ENCODE measurements around the gene PVALB.

Gene PVALB

DNA sequence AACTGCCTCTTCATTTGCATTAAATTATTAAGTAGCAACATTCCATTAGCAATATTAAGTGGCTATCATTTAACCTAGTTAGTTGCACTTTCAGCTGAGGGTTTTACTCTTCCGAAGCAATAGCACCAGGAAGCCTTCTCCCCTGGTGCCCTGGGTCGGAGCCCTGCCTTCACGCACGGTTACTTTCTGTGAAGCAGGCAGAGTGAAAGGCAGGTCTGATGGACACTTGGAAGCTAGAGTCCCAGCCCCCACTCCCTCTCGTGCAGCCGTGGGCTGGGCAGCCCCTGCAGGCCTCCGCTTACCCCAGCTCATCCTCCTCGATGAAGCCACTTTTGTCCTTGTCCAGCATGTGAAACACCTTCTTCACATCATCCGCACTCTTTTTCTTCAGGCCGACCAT, 2.0 kb downstream of the PVALB start:
- in situ Hi-C loops (cut with MboI; ENCODE audit: low sequenced_read_pairs) = no loop called here

DNA sequence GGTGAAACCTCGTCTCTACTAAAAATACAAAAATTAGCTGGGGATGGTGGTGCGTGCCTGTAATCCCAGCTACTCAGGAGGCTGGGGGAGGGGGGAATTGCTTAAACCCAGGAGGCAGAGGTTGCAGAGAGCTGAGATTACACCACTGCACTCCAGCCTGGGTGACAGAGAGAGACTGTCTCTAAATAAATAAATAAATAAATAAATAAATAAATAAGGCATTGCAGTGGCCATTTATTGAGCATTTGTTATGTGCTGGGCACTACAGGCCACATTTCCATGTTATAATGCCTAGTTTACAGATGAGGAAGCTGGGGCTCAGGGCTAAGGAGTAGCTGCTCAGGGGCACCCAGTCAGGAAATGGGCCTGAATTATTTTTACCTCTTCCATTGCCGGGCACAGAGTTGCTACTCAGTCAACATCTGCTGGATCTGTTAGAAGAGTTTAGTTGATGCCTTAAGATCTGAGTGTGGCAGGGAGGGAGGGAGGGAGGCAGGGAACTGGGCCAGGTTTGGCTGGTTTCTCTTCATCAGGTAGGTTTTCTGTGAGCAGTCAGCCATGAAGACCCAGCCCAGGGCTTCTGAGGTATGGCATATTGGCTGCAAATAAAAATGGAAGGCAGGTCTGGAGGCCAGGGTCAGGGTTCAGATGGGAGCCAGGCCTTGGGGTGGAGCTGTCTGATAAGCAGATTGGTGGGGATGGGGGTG, 5.6 kb downstream of the PVALB start:
- in situ Hi-C loops (cut with MboI; ENCODE audit: low sequenced_read_pairs) = no loop called here

DNA sequence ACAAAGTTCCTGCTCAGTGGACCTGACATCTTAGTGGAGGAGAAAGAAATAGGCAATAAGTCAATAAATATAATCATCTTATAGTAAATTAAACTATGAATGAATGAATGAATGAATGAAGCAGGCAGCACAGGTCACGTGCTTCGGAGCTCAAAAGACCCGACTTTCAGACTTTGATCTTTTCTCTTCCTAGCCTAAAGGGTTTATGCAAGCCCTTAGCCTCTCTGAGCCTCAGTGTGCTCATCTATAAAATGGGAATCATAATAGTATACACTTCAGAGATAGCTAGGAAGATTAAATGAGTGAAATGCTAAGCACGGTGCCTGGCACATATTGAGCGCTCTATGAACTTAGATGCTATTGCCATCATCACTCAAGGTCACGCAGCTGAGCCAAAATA, 7.5 kb downstream of the PVALB start:
- in situ Hi-C loops (cut with MboI; ENCODE audit: low sequenced_read_pairs) = no loop called here

DNA sequence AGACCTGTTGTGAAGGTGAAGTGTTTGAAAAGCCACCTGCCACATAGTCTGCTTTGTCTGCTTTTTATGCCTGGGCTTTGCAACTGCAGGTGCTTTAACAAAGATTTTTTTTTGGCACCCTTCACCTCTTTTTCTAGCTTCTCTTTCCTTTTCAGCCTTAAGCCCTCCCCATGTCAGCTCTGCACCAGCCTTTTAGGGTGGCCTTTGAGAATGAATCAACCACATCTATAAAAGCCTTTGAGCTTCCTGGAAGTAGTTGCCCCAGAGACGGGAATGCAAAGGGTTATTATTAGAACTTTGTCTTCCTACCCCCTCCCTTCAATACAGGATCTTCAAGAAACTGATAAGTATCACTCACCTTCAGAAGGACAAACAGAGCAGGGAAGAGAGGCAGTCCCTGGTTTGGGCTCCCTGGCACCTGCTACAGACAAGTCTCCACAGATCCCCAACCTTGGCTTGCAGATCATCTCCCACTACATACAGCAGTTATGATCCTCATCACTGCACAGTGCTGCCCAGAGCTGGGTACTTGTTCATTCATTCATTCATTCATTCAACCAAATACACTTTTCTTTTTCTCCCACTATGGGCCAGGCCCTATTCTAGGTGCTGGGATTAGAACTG, 8.0 kb downstream of the PVALB start:
- in situ Hi-C loops (cut with MboI; ENCODE audit: low sequenced_read_pairs) = no loop called here

DNA sequence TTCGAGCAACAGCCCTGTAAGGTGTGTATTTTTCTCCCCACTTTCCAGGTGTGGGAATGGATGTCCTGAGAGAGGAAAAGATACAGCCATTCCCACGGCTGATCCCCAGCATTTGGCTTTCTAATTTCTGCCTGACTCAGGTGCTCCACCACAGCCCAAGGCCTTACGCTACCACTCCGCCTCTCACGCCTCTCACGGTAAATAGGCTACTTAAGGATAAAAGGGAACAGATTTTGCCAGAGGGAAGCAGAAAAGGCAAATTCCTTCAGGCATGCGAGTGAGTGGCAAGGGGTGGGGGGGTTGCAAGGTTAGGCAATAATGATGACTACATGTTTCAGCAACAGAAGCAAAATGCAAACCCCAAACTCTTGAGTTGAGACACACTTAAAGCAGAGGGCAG, 9.2 kb downstream of the PVALB start:
- in situ Hi-C loops (cut with MboI; ENCODE audit: low sequenced_read_pairs) = no loop called here

DNA sequence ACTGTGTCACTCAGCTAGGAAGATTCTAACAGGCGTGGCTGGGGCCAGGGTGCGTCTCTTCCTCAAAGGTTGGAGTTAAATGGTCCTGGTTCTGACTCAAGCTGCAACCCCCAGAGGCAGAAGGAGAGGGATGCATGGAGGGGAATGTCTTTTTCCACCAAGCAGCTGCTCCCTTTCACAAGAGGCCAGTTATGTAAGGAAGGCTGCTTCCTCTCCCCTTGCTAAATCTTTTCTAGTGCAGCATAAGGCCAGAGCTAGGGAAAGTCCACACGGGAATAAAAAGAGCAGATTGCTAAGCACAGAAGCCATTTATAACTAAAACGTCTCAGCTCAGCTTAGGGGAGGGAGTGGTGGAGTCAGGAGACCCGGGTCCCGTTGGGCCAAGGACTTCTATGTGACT, 10.0 kb downstream of the PVALB start:
- in situ Hi-C loops (cut with MboI; ENCODE audit: low sequenced_read_pairs) = no loop called here

DNA sequence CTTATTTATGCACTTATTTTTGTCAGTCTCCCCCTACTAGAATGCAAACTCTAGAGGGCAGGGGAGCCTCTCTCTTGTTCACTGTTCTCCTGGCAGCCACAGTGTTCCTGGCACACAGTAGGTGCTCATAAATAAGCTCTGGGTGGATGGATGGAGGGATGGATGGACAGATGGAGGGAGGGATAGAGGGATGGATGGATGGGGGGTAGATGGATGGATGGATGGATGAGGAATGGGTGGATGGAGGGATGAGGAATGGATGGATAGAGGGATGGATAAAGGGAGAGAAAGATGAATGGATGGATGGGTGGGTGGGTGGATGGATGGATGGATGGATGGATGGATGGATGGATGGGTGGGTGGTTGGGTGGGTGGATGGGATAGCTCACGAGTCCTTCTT, 13.5 kb downstream of the PVALB start:
- in situ Hi-C loops (cut with MboI; ENCODE audit: low sequenced_read_pairs) = no loop called here

DNA sequence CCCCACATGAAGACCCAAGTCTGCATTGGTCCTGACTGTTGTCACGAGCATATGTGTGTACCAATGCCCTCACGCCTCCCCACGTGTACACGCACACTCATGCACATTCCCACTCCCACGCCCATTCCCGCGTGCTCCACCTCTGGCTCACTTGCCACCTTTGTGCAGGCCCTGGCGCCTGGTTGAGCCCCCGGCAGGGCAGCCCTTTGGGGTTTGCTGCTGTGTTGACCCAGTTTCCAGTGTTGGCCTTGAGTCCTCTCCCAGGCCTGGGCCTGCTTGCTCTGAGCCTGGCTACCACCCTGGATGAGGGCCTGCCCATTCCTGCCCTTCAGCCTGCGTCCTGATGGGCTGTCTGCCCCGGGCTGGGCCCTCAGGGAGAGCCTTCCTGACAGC, 18.2 kb downstream of the PVALB start:
- in situ Hi-C loops (cut with MboI; ENCODE audit: low sequenced_read_pairs) = no loop called here

DNA sequence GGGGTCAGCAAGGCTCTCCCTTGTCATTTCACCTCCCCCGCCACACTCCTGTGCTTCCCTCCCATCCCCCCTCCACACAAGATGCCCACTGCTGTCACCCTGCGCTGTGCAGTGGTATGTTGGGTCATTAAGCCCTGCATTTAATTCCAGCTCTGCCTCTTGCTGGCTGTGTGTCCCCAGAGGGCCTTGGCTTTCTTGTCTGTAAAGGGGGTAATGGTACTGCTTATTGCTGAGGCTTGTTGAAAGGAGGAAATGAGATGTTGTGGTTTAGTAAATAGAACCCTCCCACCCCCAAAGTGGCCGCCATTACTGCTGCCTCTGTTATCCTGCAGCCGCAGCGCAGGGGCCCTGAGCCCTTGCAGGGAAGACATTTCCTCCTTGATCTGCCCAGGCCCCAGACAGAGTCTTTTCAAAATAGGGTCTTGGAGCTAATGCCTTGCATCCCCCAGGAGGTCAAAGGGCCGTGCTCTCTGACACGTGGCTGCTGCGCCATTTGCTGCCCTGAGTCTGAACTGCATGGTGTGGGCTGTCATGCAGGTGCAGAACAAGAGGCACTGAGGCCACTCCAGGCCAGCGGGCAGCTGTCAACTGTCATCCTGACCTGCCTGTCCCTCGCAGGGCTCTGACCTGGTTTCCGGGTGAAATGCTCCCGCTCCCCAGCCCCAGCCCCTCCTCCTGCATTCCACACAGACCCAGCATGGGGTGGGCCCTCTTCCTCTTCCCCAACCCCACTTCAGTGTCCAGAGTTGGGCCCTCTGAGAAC, 18.7 kb downstream of the PVALB start:
- in situ Hi-C loops (cut with MboI; ENCODE audit: low sequenced_read_pairs) = no loop called here

DNA sequence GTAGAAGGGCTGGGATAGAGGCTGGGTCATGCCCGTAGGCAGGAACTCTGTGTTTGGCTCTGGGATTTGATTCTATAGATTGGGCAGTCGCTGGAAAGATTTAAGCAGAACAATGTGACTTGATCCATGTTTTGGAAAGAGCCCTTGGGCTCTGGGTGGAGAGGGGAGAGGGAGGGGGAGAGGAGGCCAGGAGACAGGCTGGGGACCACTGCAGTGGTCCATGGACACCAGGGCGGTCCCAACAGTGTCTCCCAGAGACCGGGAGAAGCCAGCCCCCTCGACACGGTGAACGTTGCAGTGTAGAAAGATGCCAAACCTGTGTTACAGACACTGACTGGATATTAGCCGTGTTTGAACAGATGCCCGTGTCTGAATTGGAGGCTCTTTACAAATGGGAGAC, 19.5 kb downstream of the PVALB start:
- in situ Hi-C loops (cut with MboI; ENCODE audit: low sequenced_read_pairs) = no loop called here

DNA sequence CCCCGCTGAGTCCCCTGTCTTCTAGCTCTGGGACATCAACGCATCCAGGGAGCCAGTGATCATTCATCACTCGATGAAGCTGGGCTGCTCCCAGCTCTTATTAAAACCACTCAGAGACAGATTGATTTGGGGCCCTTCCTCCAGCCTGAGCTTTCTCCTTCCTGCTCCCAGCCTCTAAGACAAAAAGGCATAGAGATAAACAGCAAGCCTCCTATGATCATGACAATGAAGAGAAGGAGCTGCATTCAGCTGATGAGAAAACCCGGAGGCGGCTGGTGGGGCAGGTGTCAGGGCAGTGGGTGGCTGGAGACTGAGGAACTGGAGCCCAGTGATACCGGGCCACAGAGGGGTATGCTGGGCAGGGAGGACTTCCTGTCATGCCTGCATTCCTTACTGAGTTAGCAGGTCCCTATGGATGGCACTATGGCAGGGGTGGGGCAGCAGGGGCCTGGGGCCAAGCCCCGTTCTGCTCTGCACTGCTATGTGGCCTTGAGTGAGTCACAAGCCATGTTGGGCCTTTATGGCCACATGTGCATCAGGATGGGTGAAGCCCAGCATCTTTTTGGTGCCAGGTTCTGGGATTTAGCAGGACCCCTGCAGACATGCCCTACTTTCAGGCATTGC, 20.2 kb downstream of the PVALB start:
- in situ Hi-C loops (cut with MboI; ENCODE audit: low sequenced_read_pairs) = no loop called here

DNA sequence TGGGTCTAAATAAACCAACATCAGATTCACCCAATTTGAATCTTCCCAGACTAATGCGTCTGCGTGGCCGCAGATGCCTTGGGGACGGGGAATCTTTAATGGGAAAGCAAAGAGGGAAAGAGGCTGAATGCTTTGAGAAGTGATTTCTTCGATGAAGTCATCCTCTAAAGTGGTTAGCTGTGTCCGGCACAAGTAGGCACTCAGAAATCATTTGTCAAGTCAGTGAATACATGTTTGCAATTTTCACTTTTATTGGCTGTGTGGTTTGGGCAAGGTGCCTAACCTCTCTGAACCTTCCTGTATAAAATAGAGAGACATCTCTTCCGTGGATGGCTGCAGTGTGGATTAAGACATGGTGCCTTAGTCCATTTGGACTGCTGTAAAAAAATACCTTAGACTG, 21.2 kb downstream of the PVALB start:
- in situ Hi-C loops (cut with MboI; ENCODE audit: low sequenced_read_pairs) = no loop called here

DNA sequence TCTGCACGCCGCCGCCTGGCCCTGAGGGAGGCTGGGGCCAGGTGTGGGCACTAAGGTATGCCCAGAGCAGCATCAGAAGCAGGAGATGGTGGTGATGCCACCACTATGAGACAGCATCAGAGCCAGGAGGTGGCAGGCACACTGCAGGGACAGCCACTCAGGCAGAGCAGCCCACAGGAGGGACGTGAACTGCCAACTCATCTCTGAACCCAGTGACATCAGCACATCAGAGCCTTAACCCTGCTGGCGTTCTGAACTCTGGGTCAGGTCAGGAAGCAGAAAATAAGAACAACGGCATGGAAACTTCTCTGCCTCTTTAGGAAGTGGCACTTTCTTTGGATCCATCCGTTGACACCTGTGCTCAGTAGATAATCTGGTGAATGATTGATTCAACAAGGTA, 26.2 kb downstream of the PVALB start:
- in situ Hi-C loops (cut with MboI; ENCODE audit: low sequenced_read_pairs) = no loop called here

DNA sequence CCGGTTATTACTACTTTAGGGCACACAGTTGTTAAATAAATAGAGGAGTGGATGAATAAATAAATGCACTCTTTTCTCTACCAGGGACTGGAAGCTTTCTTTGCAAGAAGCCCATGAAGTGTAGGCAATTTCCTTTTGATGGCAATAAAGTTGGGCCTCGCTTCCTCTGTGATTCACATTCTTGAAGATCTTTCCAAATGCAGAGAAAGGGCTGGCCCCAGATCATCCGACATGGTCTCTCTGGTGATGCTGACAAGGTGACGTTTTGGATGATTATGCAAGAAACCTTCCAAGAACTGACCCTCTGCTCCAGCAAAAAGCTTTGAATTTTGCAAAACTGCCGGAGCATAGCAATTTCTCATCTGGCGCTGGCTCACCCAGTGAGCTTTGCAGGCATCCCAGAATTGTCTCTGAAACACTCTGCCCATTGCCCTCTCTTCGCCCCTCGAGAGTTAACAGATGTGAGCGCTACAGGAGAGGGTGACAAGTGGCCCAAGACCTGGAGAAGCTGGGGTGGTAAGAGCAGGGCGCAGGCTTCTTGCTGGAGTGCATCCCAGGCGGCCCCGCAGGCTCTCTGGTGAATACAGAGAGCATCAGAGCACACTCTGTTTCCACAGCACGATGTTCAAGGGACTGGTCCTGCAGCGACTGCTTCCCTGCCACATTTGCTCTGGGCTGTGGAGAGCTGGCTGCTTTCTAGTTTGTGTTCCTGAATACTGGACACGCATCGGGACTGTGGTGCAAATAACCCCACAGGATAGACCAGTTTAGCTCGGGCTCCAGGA, 29.4 kb downstream of the PVALB start:
- in situ Hi-C loops (cut with MboI; ENCODE audit: low sequenced_read_pairs) = loop anchor here (10.0 kb wide), 1 partner anchor 197 kb away; no protein-coding TSS in a partner anchor

DNA sequence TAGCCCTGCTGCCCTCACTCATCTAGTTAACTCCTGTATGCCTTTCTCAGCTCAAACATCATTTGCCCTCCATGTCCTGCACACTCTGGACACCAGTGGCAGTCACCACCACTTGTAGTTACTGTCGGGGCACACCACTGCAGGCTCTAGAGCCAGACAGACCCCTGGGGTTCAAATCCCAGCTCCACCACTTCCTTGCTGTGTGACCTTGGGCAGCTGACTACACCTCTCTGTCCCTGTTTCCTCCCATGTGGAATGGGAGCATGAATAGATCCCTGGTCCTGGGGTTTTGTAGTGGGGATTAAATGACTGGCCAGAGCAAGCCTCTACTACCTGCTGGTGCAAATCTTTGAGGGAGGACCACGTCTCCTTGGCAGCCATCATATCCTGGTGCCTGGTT, 33.1 kb downstream of the PVALB start:
- in situ Hi-C loops (cut with MboI; ENCODE audit: low sequenced_read_pairs) = loop anchor here (10.0 kb wide), 1 partner anchor 201 kb away; no protein-coding TSS in a partner anchor

DNA sequence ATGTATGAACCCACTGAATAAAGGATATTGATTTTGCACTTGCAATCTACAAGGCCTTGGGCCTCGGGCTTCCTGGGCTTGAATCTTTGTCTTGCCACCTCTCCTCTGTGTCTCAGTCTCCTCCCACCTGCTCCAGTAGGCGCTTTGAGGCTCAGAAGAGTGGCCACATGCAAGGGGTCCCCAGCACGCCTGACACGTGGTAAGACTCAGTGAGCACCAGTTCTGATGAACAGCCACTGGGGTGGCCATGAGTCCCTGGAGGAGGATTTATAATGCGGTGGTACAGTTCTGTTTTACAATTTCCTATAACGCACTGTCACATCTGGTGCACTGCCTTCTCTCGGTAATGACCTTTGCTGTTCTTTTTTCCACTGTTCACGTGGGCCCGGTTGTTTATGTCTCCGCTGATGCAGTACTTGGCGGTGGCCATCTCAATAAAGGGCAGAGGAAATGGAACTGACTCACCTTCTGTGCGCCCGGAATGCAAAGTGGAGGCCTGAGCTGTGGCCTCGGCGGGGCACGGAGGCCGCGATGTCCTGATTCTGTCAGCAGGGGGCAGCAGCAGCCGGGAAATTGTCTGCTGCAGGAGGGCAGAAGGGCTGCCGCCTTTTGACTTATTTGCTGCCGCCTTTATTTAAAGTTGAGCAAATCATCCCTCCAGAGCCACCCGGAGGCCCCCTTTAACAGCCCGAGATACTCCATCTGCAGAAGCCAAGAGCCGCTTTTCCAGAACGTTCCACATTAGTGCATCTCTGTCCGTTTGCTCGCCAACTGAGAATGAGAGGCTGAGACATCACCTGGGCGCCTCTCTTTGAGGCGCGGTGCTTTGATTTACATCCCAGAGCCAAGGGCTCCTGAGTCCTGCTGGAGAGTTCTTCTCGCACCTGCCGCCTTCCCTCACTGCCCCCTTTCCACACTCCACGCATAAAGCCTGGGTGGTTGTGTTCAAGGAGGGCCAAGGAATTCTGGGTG, 34.9 kb downstream of the PVALB start:
- in situ Hi-C loops (cut with MboI; ENCODE audit: low sequenced_read_pairs) = loop anchor here (10.0 kb wide), 1 partner anchor 203 kb away; no protein-coding TSS in a partner anchor

DNA sequence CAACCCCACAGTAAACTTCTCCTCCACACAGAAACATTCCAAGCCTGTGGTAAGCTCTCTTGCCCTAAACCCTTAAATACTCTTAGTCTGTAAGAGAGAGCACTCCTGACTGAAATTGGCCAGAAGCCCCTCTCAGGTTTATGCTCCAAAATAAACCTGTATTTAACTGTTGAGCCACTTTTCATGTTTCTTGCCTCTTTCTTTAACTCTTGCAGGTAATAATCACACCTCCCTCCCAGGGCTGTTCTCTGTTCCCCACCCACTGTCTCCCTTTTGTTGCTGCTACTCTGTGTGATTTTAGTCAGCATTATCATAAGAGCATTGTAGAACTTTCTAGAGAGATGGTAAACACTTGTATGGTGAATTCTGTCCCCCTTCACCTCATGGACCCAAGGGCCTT, 38.8 kb downstream of the PVALB start:
- in situ Hi-C loops (cut with MboI; ENCODE audit: low sequenced_read_pairs) = no loop called here

DNA sequence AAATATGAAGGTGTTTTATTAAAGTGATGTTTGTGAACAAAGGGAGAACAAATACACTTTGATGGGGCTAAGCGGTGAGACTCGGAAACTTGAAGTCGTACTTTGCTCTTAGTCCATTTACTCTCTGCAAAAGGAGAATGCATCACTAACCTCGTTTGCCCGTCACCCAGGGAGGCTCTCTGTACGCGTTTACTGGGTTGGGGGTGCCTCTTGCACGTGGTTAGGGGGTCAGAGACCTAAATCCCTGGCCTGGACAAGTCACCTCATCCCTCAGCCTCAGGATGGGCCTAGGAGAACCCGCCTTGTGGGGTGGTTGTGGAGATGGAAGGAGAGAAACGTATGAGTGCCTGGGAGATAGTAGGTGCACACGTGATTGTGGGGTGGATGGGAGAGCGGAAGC, 40.1 kb downstream of the PVALB start:
- in situ Hi-C loops (cut with MboI; ENCODE audit: low sequenced_read_pairs) = no loop called here

DNA sequence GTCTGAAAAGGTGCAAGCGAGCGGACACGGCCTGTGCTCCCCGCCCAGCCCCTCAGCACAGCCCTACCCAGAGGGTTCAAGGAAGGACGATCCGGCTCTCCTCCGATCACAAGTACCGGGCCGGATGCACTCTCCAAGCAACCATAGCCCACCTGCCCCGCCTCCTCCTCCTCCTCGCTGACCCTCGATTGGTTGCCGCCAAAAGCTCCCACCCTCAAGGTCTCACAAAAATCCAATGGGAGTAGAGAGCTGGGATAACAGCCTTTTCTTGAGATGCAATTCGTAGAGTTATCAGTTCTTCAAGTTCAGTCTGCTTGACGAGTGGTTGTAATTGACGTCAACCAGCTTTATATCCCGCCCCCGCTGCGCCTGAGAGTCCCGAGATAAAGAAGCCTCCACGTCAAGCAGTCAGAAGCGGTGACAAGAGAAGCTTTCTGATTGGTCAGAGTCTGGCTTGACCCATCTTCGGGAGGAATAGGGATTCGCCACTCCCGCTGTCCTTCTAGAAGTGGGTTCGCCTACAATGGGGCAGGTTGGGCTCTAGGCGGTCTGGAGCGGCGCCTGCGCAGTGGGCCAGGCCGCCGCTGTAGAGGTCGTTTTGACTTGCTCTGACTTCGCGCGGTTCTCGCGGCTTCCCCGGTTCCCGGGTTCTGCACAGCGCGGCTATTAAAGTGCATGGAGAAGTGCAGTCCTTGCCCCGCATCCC, 40.7 kb downstream of the PVALB start, which contains the start of gene IFT27:
Gene IFT27 (minus strand): TSS at position 156 of the 706 bp plus-strand sequence. CDS start 412 bp downstream, outside the sequence.
- in situ Hi-C loops (cut with MboI; ENCODE audit: low sequenced_read_pairs) = no loop called here

Data from HL-60/S4 treated with retinoic acid at 250 ng/mL for 4 days and 3 days (cell line).